ENCODE data around the gene TMPRSS9. TPM values are rescaled to one million over a fixed set of nuclear protein-coding genes. Genes with fewer than 3 reads are reported as not detected.

The TMPRSS9 gene
- total RNA-seq, 2 donors from 2014 or later: not detected

GRCh38 chr19:2358548-2359173, 1.4 kb upstream of the TMPRSS9 start:
- Histone ChIP-seq H3K27me3 (peaks cover 0 to 7% of the 10 kb centered on the region in 2 donors), H3K36me3 (peaks cover 9% of the 10 kb centered on the region), H3K4me1 (peaks cover 0 to 5% of the 10 kb centered on the region in 2 donors), H3K4me3 (no peak overlapping the region), H3K27ac (no peak overlapping the region), H3K9me3 (no peaks in the 10 kb centered on the region)
- TF ChIP-seq CTCF (IDR thresholded peaks at IDR 0.05): no peak
- DNase-seq (ENCODE audit: low spot score): no peak

GRCh38 chr19:2360833-2361232, 768 bp downstream of the TMPRSS9 start:
- H3K4me1 ChIP-seq: peaks cover 0 to 5% of the 10 kb centered on the region in 2 donors
- H3K4me3 ChIP-seq: no peak overlapping the region
- no peaks in the 10 kb centered on the region for H3K9me3 ChIP-seq
- DNase-seq (ENCODE audit: low spot score): no peak
- H3K27ac ChIP-seq: no peak overlapping the region
- no peak for TF ChIP-seq CTCF (IDR thresholded peaks at IDR 0.05)
- H3K27me3 ChIP-seq: peaks cover 0 to 7% of the 10 kb centered on the region in 2 donors
- no peaks in the 10 kb centered on the region for H3K36me3 ChIP-seq

GRCh38 chr19:2361246-2362045, 1.4 kb downstream of the TMPRSS9 start:
- no peak for TF ChIP-seq CTCF (IDR thresholded peaks at IDR 0.05)
- H3K4me3 ChIP-seq: no peak overlapping the region
- no peak overlapping the region for H3K27ac ChIP-seq
- no peaks in the 10 kb centered on the region for H3K36me3 ChIP-seq
- peaks cover 0 to 7% of the 10 kb centered on the region in 2 donors for H3K27me3 ChIP-seq
- H3K9me3 ChIP-seq: no peaks in the 10 kb centered on the region
- H3K4me1 ChIP-seq: peaks cover 0 to 5% of the 10 kb centered on the region in 2 donors
- no peak for DNase-seq (ENCODE audit: low spot score)

- peaks cover 0 to 7% of the 10 kb centered on the region in 2 donors for H3K27me3 ChIP-seq
- DNase-seq (ENCODE audit: low spot score): no peak
- H3K9me3 ChIP-seq: no peaks in the 10 kb centered on the region
- no peak for TF ChIP-seq CTCF (IDR thresholded peaks at IDR 0.05)
- H3K4me1 ChIP-seq: peaks cover 0 to 5% of the 10 kb centered on the region in 2 donors
- H3K4me3 ChIP-seq: no peak overlapping the region
- no peak overlapping the region for H3K27ac ChIP-seq
- H3K36me3 ChIP-seq: no peaks in the 10 kb centered on the region
These were observed 2.2 kb downstream of the TMPRSS9 start for GRCh38 chr19:2362046-2362969.

- Histone ChIP-seq H3K4me1 (peaks cover 0 to 5% of the 10 kb centered on the region in 2 donors), H3K4me3 (no peak overlapping the region), H3K9me3 (no peaks in the 10 kb centered on the region), H3K36me3 (no peaks in the 10 kb centered on the region), H3K27me3 (peaks cover 0 to 7% of the 10 kb centered on the region in 2 donors), H3K27ac (no peak overlapping the region)
- no peak for DNase-seq (ENCODE audit: low spot score)
- TF ChIP-seq CTCF (IDR thresholded peaks at IDR 0.05): no peak
These were observed 2.9 kb downstream of the TMPRSS9 start for GRCh38 chr19:2362970-2363300.
